CD4-positive, alpha-beta T cell treated with Interleukin-1 beta for 1 hour (primary cell): ENCODE measurements around the gene DNAI4.
"Not testable (repeated sequence)": the region's sequence is repeated elsewhere in the genome, so short reads cannot be mapped to it uniquely, and the experiment has no call there.

Experiments used
- DNase-seq, 2 donors: peaks; one replicate each; pipeline ENCODE4 v3.0.0-alpha.2; 2020 to 2022

DNAI4 gene, protein sequence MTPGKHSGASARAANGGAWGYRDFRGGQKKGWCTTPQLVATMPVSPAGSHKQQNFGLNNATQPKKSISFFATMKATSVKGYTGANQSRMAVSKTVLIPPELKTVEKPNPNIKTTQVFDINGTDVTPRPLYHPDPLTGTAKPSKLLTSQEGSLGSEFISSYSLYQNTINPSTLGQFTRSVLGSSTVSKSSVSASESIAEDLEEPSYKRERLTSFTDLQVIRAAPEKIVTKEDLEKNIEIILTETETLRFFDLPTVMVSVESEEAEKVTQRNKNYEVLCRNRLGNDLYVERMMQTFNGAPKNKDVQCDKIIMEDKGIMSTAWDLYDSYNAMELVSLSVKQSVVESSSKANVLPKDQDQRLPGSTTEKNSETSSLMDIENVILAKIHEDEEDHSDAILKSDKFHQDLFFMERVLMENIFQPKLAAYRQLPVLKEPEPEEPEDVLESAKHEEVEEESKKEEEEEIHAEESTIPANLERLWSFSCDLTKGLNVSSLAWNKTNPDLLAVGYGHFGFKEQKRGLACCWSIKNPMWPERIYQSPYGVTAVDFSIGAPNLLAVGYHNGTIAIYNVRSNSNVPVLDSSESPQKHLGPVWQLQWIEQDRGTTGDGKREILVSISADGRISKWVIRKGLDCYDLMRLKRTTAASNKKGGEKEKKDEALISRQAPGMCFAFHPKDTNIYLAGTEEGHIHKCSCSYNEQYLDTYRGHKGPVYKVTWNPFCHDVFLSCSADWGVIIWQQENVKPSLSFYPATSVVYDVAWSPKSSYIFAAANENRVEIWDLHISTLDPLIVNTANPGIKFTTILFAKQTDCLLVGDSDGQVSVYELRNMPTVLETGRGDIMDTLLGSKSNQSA

DNA sequence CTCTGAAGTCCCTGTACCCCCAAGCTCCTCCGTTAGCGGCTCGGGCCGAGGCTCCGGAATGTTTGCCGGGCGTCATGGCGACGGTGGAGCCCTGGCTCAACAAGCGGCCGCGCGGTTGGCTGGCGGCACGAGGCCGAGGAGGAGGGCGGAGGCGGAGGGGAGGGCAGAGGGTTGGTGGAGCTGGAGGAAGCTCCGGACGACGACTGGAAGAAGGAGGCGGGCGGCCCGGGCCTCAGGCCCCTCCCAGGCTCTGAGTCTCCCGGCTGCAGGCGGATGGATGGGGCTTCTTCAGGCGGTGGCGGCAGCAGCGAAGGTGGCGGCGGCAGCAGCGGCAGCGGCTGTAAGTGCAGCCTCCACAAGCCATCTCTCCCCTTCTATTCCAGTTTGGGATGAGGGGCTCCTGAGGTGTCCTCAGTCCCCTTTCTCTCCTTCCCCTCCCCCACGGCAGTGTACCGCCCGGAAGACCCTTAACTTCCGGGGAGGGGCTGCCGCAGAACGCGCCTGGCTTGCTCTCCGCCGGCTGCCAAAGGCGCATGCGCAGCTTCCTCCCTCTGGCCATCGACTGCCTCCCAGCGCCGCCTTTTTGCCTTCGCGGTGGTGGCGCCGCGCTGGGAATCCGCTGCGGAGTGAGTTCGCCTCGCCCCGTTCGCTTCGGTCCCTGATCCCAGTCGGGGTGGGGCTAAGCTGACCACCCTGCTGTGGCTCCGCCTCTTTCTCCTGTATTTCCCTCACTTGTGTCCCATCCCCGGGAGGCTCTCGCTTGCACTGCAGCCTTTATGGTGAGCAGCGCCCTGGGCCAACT is at the start of gene DNAI4, which contains the start of gene MIER1:
DNAI4 (minus strand) TSS at position 101 of the 802 bp plus-strand sequence; CDS start at position 76, 25 bp downstream.
MIER1 (plus strand) TSS at position 235 of the 802 bp plus-strand sequence; CDS start at position 274, 39 bp downstream.
- DNase-seq, result peak; percentile 97 to 99

DNA sequence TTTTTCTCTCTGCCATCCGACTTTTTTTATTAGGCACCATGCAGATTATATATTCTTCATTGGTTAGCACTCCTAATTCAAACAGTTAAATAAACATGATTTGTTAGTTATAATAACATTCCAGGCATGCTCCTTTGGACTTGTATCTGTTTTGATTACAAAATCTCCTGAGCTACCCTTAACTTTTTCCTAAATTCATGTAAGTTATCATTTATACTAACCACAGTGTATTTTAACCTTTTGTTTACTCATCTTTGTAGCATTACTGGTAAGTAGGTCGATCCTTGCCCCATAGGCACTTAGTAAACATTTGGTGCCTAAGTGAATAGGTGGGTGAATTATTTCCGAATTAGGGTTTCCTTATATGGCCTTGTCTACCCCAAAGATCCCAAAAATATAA is 43.9 kb upstream of the DNAI4 start:
- DNase-seq, result no peak

DNA sequence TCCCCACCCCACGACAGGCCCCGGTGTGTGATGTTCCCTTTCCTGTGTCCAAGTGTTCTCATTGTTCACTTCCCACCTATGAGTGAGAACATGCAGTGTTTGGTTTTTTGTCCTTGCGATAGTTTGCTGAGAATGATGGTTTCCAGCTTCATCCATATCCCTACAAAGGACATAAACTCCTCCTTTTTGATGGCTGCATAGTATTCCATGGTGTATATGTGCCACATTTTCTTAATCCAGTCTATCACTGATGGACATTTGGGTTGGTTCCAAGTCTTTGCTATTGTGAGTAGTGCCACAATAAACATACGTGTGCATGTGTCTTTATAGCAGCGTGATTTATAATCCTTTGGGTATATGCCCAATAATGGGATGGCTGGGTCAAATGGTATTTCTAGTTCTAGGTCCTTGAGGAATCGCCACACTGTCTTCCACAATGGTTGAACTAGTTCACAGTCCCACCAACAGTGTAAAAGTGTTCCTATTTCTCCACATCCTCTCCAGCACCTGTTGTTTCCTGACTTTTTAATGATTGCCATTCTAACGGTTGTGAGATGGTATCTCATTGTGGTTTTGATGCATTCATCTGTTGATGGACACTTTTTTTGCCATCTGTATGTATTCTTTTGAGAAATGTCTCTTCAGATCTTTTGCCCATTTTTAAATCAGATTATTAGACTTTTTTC is 41.7 kb upstream of the DNAI4 start:
- not testable (repeated sequence) for DNase-seq

DNA sequence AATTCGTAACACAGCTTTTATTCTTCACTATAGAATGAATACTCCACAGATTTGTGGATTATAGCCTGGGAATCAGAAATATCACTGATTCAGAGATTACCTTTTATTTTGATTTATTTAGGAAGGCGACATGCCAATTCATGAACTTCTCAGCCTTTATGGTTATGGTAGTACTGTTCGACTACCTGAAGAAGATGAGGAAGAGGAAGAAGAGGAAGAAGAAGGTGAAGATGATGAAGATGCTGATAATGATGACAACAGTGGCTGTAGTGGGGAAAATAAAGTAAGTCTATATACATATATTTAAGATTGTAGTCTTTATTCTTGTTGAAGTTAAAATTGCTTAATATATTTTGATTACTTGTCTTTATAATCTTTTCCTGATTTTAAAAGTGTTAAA is 33.3 kb upstream of the DNAI4 start:
- no peak for DNase-seq

DNA sequence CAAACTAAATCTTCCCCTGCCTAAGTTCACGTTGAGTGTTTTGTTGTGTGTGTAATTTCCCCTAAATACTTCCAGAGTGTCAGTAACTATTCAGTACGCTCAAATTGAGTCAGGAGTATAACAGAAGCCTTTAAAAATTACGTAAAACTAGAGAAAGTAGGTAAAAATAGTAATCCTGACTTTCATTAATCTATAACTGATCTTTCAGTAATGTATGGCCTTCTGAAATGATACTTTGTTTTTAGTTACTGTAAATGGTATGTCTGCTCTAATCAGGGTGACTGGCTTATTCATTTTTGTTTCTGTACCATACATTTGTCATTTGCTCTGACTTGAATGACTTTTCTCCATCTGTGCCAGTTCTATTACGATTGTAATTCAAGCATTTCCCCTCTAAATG is 29.6 kb upstream of the DNAI4 start:
- DNase-seq, result no peak

DNA sequence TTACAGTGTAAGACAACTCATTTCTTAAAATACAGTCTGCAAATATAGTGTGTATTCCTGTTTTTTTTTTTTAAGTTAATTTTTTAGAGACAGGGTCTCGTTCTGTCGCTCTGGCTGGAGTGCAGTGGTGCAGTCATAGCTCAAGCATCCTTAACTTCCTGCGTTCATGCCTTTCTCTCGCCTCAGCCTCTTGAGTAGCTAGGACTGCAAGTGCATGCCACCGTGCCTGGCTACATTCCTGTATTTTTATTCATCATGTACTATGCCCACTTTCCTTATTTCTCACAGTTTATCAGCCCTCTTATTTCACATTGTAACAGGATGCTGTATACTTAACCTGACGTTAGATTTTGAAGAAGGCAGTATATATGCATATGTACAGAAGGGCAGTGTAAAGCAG is 26.9 kb upstream of the DNAI4 start:
- no peak for DNase-seq

DNA sequence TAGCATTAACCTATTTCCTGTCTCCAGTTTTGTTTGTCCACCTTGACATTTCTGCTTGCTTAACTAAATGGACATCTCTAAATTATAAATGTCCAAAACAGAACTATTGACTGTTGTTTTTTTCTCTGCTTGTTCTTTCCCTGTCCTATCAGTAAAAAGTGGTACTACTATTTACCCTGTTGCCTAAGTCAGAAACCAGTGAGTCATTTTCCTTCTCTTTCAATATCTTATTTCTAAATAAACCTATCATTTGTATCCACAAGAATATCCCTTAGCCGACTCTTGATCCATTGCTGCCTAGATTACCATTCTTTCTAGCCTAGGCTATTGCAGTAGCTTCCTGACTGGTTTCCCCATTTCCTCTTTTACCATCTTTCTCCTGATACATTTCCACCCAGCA is 22.6 kb upstream of the DNAI4 start:
- DNase-seq, result no peak

DNA sequence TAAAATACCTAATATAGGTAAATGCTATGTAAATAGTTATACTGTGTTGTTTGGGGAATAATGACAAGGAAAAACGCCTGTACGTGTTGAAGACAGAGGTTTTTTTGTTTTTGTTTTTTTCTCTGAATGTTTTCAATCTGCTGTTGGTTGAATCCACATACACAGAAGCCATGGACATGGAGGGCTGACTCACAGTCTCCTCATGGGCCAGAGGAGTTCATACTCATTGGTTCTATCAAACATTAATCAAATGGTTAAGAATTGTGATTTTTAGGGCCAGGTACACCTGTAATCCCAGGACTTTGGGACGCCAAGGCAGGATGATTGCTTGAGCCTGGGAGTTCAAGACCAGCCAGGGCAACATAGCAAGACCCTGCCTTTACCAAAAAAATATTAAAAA is 20.7 kb upstream of the DNAI4 start:
- DNase-seq, result no peak

DNA sequence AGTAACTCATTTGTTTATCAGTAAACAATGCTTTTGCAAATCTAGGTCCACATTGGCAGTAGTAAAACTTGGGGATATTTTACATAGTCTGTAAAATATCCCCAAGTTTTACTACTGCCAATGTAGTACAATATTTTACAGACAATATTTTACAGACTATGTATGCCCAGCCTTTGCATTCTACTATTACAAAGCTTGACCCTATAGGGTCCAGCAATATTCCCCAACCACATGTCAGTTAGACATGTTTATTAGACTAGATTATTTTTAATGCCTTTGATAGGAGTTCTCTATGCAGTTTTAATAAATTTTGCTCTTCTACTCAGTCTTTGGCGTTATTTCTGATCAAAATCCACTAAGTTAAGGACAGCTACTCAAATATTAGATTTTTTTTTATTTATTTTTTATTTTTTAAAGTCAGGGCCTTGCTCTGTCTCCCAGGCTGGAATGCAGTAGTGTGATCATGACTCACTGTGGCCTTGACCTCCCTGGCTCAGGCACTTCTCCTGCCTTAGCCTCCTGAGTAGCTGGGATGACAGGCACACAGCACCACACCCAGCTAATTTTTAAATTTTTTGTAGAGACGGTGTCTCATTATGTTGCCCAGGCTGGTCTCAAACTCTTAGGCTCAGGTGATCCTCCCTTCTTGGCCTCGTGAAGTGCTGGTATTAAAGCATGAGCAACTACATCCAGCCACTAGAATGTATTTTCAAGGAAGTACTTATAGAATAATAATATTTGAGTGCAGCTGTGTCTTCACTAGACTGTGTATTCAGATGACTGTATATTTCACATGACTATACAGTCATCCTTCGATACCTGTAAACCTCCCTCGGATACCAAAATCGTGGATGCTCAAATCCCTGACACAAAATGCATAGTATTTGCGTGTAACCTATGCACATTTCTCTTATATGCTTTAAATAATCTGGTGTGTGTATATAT is 19.9 kb upstream of the DNAI4 start:
- no peak for DNase-seq

DNA sequence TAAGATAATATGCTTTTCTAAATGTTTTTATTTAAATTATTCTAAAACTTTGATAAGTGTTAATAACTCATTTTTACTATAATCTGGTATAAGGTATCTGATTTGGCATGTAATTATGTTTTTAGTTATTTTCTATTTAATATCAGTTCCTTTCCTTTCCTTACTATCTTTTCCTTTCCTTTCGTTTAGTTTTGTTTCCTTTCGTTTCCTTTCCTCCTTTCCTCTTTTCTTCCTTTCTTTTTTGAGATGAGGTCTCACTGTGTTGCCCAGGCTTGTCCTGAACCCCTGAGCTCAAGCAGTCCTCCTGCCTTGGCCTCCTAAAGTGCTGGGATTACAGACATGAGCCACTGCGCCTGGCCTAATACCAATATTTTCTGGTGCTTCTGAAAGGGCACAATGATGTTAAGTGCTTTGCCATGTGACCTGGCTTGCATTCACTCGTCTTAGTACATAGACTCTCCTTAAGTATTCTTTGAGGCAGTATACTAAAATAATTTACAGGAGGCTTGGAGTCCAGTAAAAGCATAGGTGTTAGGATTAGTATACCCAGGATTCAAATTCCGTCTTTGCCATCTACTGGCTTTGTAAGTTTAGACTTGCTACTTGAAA is 18.8 kb upstream of the DNAI4 start:
- no peak for DNase-seq

DNA sequence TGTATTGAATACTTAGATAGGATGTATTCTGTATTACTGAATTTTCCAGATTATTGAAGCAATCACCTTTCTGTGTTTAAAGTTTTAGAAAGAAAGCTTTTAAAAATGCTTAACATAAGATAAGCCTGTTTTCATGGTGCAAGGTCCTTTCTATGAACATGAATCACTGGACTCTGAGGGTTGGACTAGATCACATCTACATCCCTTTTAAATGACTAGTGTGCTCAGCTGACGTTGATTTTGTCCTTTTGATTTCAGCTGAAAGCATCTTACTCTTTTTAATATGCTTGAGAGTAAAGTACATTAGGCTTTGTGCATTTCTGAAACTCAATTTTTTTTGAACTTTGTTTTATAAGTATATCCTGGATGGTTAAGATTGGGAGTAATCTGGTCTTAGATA is 16.3 kb upstream of the DNAI4 start:
- no peak for DNase-seq

DNA sequence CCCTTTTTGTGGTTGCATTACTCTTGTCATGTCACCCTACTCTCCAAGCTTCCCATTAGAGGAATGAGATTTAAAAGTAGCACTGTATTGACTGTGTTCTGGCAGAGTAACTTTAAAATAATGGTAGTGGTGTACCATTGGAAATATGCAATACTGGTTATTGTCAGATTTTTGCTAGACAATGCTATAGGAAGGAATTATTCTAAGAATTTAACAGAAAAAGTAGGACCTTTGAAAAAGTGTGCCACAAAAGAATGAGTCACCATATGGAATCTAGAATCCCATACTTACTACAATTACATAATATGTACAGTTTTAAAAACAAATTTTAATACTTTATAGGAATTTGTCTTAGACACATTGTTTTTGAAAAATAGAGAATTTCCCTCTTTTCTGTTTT is 14.0 kb upstream of the DNAI4 start:
- DNase-seq, result no peak

DNA sequence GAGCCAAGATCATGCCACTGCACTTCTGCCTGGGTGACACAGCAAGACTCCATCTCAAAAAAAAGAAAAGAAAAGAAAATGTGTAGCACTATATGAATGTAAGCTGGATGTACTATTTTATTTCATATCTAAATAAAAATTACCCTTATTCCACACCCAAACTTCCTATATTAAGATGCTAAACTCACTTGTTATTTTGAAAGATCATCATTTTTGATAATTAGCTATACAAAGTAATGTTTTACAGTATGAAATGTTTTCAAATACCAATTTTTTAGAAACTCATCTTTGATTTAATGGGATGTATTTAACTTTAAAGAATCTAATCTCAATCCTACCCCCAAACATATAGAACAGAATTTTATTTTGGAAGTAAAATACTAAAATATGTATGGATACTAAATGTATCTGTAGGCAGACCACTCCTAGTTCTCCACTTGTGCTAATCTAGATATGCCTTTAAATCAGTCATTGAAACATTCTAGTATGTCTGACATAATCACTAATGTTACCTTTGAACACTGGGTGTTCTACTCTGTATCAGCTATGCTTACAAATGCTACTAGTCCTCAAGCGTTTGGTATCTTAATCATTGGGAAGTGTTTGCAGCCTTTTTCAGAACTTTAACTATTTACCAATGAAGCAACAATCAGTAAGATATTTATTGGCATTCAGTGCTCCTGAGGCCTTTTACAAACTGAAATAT is 13.0 kb upstream of the DNAI4 start:
- no peak for DNase-seq

DNA sequence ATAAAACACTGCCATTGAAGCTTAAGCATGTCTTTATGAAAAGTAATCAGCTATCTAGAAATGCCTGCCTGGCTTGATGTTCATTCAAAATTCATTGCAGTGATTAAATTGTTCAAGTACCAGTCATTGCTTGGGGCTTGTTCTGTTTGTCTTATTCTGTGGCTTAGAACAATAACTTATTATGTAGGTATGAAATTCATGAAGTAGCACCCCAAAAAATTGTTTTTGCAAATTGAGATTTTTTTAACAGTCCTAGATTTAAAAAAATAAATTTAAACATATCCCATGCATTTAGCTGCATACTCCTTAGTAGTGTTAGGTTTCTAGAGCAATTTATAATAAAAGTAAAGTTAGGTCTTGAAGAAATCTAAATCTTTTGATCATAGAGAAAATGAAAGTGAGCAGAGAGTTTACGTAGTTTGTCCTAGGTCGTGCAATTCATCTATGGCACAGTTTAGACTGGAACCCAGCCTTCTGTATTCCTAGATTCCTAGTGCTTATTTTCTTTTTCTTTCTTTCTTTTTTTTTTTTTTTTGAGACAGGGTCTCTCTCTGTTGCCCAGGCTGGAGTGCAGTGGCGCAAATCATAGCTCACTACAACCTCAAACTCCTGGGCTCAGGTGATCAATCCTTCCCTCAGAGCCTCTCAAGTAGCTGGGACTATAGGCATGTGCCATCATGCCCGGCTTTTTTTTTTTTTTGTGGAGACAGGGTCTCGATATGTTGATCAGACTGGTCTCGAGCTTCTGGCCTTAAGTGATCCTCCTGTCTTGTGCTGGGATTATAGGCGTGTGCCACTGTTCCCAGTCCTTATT is 9.4 kb upstream of the DNAI4 start:
- peak in 1 of 2 donors; percentile 19 for DNase-seq

DNA sequence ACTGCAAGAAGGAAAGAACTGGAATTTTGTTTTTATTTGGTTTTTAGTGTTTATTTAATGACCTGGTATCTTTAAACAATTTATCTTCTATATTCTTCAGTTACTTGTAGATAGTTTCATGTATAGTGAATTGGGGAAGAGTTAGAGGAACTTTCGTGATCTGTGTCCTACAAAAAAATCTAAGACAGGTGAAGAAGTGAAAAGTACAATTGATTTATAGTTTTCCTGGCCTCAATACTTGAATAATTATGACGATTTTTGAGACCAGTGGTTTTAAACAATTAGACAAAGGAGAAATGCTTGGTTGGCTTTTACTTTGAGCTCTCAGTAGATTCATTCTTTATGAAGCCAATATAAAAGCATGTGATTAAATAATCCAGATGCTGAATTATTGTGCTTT is 7.6 kb upstream of the DNAI4 start:
- DNase-seq, result no peak

DNA sequence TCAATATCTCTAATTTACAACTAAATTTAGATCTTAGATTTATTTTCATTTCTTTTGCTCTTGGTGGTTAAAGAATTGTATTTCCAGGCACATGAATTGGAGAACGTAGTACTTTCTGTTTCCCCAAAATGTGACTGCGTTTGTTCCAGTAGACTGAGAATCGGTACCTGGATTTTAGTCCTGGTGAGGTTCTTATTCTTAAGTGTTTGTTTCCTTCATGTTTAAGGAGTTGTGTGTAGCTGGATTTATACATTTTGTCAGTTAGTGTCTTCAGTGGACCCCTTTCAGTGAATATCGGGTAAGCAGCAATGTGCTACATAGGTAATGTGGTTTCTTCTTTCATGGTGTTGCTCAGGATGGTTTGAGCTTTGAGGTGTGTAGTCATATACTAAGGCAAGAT is 6.9 kb upstream of the DNAI4 start:
- peak in 1 of 2 donors; percentile 37 for DNase-seq

DNA sequence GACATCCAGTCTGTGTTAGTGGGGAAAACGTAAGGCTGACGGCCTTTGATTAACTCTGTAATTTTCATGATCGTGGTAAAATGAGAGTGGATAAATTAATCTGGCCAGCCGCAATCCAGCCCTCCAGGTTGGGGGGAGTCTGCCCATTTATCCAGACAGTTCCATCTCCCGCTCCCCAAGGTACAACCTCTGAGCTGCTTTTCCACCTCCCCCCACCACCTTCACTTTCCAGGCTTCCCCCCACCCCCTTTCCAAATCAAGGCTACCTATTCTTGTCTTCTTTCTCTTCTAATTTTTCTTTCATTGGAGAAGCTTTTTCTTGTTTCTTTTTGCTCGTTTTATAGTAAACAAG is 6.1 kb upstream of the DNAI4 start:
- DNase-seq, result no peak

DNA sequence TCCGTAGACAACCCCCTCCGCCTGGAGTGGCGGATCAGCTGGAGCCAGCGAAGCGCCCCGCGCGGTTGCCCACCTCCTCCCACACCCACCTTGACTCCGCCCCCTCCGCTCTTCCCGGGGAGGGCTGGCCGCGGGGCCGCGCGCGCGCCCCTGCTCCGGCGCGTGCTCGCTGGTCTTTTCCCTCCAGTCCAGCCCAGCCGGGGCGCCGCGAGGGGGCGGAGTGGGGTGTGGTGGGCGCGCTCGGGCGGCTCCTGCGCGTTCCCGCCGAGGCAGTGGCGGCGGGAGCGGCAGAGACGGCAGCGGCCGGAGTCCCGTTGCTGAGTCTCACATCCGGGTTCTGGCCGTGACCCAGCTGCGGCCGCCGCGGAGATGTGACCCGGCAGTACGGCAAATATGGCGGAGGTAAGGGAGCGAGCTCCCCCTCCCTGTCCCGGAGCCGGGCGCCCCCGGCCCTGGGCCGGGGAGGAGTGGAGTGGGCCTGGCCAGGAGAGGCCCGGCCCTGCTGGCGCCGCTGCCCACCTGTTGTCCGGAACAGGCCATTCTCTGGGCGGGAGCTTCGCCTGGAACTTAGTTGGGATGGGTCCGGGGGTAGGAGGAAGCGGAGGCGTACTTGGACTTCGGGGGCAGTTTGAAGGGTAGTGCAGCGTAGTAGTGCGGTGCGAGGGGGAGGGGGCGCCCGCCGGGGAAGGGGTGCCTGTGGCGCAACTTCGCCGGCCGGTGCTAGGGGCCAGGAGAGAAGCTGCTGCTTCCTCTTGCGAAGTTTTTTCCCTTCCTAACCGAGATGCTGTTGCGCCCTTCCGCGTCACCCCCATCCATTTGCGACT is 5.6 kb upstream of the DNAI4 start:
- DNase-seq, result peak; percentile 95

DNA sequence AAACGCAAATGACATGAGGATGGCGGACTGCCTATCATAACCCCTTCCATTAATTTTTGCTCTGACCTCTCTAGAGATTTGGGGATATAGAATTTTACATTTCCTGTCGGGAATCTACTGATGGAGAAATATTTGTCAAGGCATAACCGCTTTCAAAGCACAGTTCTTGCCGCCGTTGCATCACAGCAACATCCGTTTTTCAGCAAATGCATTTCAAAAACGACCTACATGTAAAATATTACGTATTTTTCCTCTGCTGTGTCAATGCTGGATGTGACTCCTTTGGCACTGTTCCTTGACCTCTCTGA is 5.0 kb upstream of the DNAI4 start:
- DNase-seq, result no peak
